ENCODE results near the gene AMOTL2.
A peak's percentile ranks its signal among the peaks of the same experiment; 100 is the strongest.

AMOTL2 gene

DNA sequence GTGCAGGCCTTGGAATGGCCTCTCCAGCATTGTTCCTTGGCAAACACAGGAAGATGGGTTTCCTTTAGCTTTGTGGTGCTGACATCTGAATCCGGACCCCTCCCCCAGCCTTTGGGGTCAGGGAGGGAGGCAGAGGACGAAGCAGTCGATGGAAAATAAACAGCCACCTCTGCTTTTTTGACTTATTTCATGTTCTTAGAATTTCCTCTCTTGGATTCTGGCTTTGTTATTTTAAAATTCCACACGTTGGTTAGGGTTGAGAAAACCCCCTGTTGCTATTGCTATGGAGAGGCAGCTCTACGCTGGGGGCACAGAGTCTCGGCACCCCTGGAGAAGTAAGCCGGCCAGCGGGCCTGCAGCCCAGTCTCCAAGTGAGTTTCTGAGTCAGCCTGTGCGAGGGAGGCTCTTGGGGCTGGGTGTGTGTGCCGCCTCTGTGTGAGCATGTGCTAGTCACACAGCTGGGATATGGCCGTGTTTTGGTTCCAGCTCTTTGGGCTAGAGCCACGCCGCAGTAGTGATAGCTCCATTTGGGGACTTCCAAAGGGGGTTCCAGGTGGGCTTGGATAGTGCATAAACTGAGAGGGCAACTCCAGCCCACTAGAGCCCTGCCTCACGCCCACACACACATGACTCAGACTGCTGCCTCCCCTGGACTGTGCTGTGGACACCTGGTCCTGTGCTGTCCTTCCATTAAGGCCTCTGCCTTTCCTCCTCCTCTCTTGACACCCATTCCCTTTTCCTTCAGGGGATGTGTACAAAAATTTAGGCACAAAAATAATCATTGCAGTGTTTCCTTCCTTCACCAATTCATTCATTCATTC, 58.8 kb downstream of the AMOTL2 start:
- no peak overlapping the region for H3K27ac Mint-ChIP-seq
- H3K4me3 Mint-ChIP-seq, result no peak overlapping the region
- no peaks in the 10 kb centered on the region for H3K36me3 Mint-ChIP-seq
- H3K4me1 Mint-ChIP-seq (ENCODE audit: low read depth), result no peaks in the 10 kb centered on the region
- H3K27me3 Mint-ChIP-seq, result peaks cover 19% of the 10 kb centered on the region
- no peaks in the 10 kb centered on the region for H3K9me3 Mint-ChIP-seq (ENCODE audit: low read depth)

GRCh38 chr3:134314588-134315285, 59.5 kb downstream of the AMOTL2 start:
- H3K4me1 Mint-ChIP-seq (ENCODE audit: low read depth), result no peaks in the 10 kb centered on the region
- H3K4me3 Mint-ChIP-seq, result no peak overlapping the region
- H3K9me3 Mint-ChIP-seq (ENCODE audit: low read depth), result no peaks in the 10 kb centered on the region
- no peak overlapping the region for H3K27ac Mint-ChIP-seq
- H3K36me3 Mint-ChIP-seq, result no peaks in the 10 kb centered on the region
- H3K27me3 Mint-ChIP-seq, result peaks cover 19% of the 10 kb centered on the region

DNA sequence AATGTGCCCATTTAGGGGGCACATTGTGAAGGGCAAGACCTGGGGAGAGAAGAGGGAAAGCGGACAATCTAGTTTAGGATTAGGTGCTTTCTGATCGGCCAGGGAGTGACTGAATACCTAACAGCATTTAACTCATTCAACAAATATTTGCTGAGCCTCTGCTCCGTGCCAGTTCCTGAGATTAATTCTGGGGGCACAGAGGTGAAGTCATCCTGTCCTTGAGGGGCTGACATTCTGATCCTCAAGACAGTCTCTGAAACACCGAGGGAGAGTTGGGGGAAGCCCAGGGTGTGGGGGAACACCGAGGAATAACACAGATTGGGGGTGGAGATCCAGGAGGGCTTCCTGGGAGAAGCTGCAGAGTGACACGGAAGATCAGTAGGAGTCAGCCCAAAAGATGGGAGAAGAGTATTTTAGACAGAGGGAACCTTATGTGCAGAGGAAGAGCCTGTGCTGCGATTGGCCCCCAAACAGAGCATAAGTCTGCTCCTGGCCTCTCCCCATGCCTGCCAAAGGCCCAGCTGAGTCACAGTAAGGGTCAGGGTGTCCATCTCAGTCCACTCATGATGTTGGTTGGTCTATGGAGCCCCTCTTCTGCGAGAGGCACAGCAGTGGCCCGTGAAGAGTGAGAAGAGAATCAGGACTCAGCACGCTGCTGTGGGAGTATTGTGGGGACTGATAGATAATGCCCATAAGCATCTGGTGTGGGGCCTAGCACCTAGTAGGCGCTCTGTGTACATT, 60.2 kb downstream of the AMOTL2 start:
- no peak overlapping the region for H3K4me3 Mint-ChIP-seq
- H3K27me3 Mint-ChIP-seq, result peaks cover 19% of the 10 kb centered on the region
- no peak overlapping the region for H3K27ac Mint-ChIP-seq
- H3K4me1 Mint-ChIP-seq (ENCODE audit: low read depth), result no peaks in the 10 kb centered on the region
- no peaks in the 10 kb centered on the region for H3K9me3 Mint-ChIP-seq (ENCODE audit: low read depth)
- H3K36me3 Mint-ChIP-seq, result no peaks in the 10 kb centered on the region

- Mint-ChIP-seq H3K27ac (no peak overlapping the region), H3K27me3 (peaks cover 20% of the 10 kb centered on the region), H3K36me3 (no peaks in the 10 kb centered on the region), H3K4me1 (ENCODE audit: low read depth) (peaks cover 2% of the 10 kb centered on the region), H3K9me3 (ENCODE audit: low read depth) (no peaks in the 10 kb centered on the region), H3K4me3 (peak overlapping the region; percentile 44)
Observed at GRCh38 chr3:134312873-134313846, 61.1 kb downstream of the AMOTL2 start.

DNA sequence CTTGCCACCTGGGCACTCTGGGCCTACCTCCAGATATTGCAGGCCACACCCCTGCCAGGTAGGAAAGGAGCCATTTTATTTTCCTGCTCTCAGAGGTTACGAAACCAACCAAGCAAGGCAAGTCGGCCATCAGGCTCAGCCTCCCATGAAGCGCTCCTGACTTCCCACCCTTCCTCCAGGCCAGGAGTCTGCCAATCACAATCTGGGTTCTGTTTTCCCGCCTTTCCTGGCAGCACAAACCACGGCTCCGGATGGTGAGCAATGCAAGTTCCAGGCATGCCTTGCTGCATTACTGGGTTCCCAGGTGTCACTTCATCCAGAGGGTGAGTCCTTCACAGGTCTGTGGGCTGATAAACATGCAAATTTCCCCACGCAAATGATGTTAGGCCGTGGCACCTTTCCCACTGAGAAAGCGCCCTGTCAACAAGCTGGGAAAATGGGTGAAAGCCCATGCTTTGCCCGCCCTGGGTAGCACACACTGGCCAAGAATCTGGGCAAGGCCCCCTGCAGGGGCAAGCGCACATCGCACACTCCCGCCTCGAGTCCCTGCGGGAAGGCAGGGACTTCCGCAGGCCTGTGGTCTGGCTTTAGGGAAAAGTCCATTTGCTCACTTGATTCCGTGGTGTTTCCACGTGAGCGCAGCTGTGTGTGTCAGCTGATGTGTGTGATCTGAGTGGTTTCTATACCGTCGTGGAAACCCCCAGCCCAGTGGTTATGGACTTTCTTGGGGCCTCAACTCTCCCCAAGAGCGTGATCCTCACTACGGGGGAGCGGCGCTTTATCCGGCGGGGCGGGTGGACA, 62.0 kb downstream of the AMOTL2 start:
- peaks cover 4% of the 10 kb centered on the region for H3K4me1 Mint-ChIP-seq (ENCODE audit: low read depth)
- H3K36me3 Mint-ChIP-seq, result no peaks in the 10 kb centered on the region
- H3K27me3 Mint-ChIP-seq, result peaks cover 25% of the 10 kb centered on the region
- no peak overlapping the region for H3K27ac Mint-ChIP-seq
- H3K4me3 Mint-ChIP-seq, result peak overlapping the region; percentile 44
- H3K9me3 Mint-ChIP-seq (ENCODE audit: low read depth), result no peaks in the 10 kb centered on the region

DNA sequence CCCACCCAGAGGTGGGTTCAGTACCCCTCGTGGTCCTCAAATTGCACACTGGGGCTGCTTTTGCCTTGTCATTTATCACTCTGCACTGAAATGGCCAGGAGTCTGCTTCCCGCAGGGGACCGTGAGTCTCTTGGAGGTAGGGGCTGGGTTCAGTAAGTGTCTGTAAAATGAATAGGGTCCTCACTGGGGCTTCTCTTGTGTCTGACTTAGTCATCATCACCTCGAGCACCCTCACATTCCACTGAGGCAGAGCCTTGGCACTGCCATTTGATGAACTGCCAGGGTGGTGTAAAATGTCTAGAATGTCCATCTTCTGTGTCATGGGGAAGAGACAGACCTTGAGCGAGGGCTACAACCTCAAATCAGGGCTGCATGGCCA, 62.6 kb downstream of the AMOTL2 start:
- H3K27ac Mint-ChIP-seq, result no peak overlapping the region
- H3K4me3 Mint-ChIP-seq, result no peak overlapping the region
- peaks cover 26% of the 10 kb centered on the region for H3K27me3 Mint-ChIP-seq
- H3K36me3 Mint-ChIP-seq, result no peaks in the 10 kb centered on the region
- peaks cover 4% of the 10 kb centered on the region for H3K4me1 Mint-ChIP-seq (ENCODE audit: low read depth)
- no peaks in the 10 kb centered on the region for H3K9me3 Mint-ChIP-seq (ENCODE audit: low read depth)

DNA sequence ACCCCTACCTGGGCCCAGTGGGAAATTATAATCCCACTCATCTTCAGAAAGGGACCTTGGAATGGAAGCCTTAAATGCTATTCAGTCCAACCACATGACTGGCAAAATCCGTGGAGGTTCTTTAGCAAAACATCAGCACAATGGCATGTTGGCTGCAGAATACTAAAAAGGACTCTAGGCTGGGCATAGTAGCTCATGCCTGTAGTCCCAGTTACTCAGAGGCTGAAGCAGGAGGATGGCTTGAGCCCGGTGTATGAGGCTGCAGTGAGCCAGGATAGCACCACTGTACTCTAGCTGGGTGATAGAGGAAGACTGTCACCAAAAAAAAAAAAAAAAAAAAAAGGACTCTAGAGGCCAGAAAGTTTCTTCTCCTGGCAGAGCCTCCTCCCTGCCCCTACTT, 63.0 kb downstream of the AMOTL2 start:
- peaks cover 28% of the 10 kb centered on the region for H3K27me3 Mint-ChIP-seq
- H3K36me3 Mint-ChIP-seq, result no peaks in the 10 kb centered on the region
- no peaks in the 10 kb centered on the region for H3K9me3 Mint-ChIP-seq (ENCODE audit: low read depth)
- peaks cover 4% of the 10 kb centered on the region for H3K4me1 Mint-ChIP-seq (ENCODE audit: low read depth)
- no peak overlapping the region for H3K27ac Mint-ChIP-seq
- H3K4me3 Mint-ChIP-seq, result no peak overlapping the region

DNA sequence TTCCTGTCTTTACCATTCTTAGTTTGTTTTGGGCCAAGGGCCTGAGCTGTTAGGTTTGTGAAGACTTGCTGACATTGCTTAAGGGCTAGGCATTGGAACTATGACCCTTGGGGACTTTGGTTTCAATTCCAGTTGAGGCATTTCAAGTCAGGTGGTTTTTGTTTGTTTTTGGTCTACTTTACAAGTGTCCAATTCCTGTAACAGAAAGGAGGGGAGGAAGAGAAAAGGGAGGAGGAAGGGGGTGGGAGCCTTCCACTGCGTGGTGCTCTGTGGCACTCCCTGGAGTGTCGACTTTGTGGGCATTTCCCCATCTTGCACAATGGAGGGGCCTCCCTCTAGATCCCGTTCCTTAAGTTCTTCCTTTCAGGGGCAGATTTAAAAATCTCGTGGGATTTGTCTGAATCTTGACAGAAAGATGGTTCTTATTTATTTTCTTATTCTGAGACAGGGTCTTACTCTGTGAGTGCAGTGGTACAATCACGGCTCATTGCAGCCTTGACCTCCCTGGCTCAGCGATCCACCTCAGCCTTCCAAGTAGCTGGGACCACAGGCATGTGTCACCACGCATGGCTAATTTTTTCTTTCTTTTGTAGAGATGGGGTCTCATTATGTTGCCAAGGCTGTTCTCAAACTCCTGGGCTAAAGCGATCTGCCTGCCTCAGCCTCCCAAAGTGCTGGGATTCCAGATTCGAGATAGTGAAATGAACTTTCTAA, 64.1 kb downstream of the AMOTL2 start:
- no peak overlapping the region for H3K4me3 Mint-ChIP-seq
- H3K27ac Mint-ChIP-seq, result no peak overlapping the region
- H3K4me1 Mint-ChIP-seq (ENCODE audit: low read depth), result peaks cover 4% of the 10 kb centered on the region
- H3K36me3 Mint-ChIP-seq, result no peaks in the 10 kb centered on the region
- H3K9me3 Mint-ChIP-seq (ENCODE audit: low read depth), result no peaks in the 10 kb centered on the region
- peaks cover 30% of the 10 kb centered on the region for H3K27me3 Mint-ChIP-seq

DNA sequence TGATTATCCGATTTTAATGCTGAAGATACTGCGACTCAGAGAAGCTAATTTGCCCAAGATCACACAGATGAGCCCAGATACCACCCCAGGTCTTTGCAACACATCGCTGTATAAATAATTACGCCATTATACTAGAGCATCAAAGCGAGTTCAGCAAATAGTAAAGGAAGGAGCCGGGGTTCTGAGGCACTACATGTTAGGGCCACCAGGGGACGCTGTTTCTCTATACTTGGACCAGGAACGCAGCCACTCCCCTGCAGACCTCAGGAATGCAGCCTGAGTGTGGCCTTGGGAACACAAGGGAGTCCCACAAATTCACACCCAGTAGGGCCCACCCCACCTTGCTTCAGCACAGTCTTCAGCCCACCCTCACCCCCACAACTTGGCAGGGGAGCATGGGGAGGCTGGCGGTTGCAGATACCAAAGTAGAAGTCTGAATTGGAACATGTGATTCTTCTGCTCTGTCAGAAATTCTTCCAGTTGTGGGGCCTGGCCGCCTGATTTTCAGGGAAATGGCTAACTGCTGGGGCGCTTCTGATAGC, 65.8 kb downstream of the AMOTL2 start:
- H3K27ac Mint-ChIP-seq, result no peak overlapping the region
- no peaks in the 10 kb centered on the region for H3K36me3 Mint-ChIP-seq
- peaks cover 19% of the 10 kb centered on the region for H3K27me3 Mint-ChIP-seq
- H3K4me1 Mint-ChIP-seq (ENCODE audit: low read depth), result peaks cover 4% of the 10 kb centered on the region
- H3K4me3 Mint-ChIP-seq, result no peak overlapping the region
- H3K9me3 Mint-ChIP-seq (ENCODE audit: low read depth), result no peaks in the 10 kb centered on the region

- Mint-ChIP-seq H3K27me3 (peaks cover 19% of the 10 kb centered on the region), H3K4me3 (no peak overlapping the region), H3K27ac (no peak overlapping the region), H3K36me3 (no peaks in the 10 kb centered on the region), H3K9me3 (ENCODE audit: low read depth) (no peaks in the 10 kb centered on the region), H3K4me1 (ENCODE audit: low read depth) (peaks cover 4% of the 10 kb centered on the region)
Observed at GRCh38 chr3:134307425-134307824, 66.8 kb downstream of the AMOTL2 start.

GRCh38 chr3:134306320-134306719, 67.9 kb downstream of the AMOTL2 start:
- Mint-ChIP-seq H3K27me3 (peaks cover 14% of the 10 kb centered on the region), H3K9me3 (ENCODE audit: low read depth) (no peaks in the 10 kb centered on the region), H3K36me3 (no peaks in the 10 kb centered on the region), H3K4me3 (no peak overlapping the region), H3K4me1 (ENCODE audit: low read depth) (peaks cover 4% of the 10 kb centered on the region), H3K27ac (no peak overlapping the region)
